HEK293 (cell line): Measurements from ENCODE around the gene TNFAIP1.

Experiments
- CTCF ChIA-PET: fragments of 350-600 bp; formaldehyde crosslinking; extraction: SDS; loops from one replicate; lab custom pipeline; 2021; ENCODE audit warnings: antibody characterized with exemption; lab: Yijun Ruan, JAX
- POLR2A ChIA-PET: fragments of 300-600 bp; formaldehyde crosslinking; extraction: SDS; loops from one replicate; lab custom pipeline; 2020; ENCODE audit warnings: antibody characterized with exemption, inconsistent platforms; lab: Yijun Ruan, JAX
- H3K27ac ChIP-seq: fragments of 200-500 bp; sonication (Bioruptor generic); 2 replicates; pipeline ENCODE4 v1.5.1; 2014; ENCODE audit warnings: low read depth, low read length, control low read depth, inconsistent platforms; ENCODE audit errors: extremely low read depth
- H3K36me3 ChIP-seq, 2 experiments: fragments of 200-500 bp in 1 of 2; sonication (Bioruptor generic) in 1 of 2; 1 replicate in 1 of 2; 2 replicates in 1 of 2; pipeline ENCODE4 v1.5.1; 2014 to 2017; ENCODE audit warnings: inconsistent platforms in 2 of 2, low read length in 2 of 2; ENCODE audit not compliant: control insufficient read depth in 2 of 2, insufficient read depth in 1 of 2
- H3K4me1 ChIP-seq: fragments of 200-500 bp; sonication (Bioruptor generic); 2 replicates; pipeline ENCODE4 v1.5.1; 2014; ENCODE audit warnings: mild to moderate bottlenecking, low read length, inconsistent platforms; ENCODE audit not compliant: control insufficient read depth, insufficient read depth
- H3K4me3 ChIP-seq: 2 replicates; pipeline ENCODE4 v1.5.1; 2011; ENCODE audit warnings: low read depth, mild to moderate bottlenecking, control low read depth, low read length, moderate library complexity
- H3K9me3 ChIP-seq: fragments of 200-500 bp; sonication (Bioruptor generic); 2 replicates; pipeline ENCODE4 v1.5.1; 2014; ENCODE audit warnings: low read depth, low read length, inconsistent platforms; ENCODE audit not compliant: control insufficient read depth, insufficient read depth
- HOXC10 ChIP-seq: sonication (generic); formaldehyde crosslinking; IDR thresholded peaks from 2 replicates; pipeline ENCODE4 v1.8.1; 2023; ENCODE audit warnings: mild to moderate bottlenecking, missing genetic modification reagents
- SCRT2 ChIP-seq: fragments of 450-650 bp; formaldehyde crosslinking; IDR thresholded peaks from 2 replicates; pipeline ENCODE4 v1.5.1; 2016; ENCODE audit warnings: missing biosample characterization, missing genetic modification characterization
- SP7 ChIP-seq: fragments of 450-650 bp; formaldehyde crosslinking; IDR thresholded peaks from 2 replicates; pipeline ENCODE4 v1.5.1; 2016; ENCODE audit warnings: missing biosample characterization, missing genetic modification characterization
- TRIM28 ChIP-seq: IDR thresholded peaks from 2 replicates; pipeline ENCODE4 v1.6.1; 2011; ENCODE audit warnings: low read length, control low read depth, borderline replicate concordance
- ZIC2 ChIP-seq: fragments of 450-650 bp; formaldehyde crosslinking; IDR thresholded peaks from 2 replicates; pipeline ENCODE4 v1.5.1; 2016; ENCODE audit warnings: missing biosample characterization, missing genetic modification characterization
- ZNF10 ChIP-seq: fragments of 450-650 bp; formaldehyde crosslinking; IDR thresholded peaks from 2 replicates; pipeline ENCODE4 v1.5.1; 2017; ENCODE audit warnings: missing biosample characterization, missing genetic modification characterization
- ZNF121 ChIP-seq: fragments of 450-650 bp; formaldehyde crosslinking; IDR thresholded peaks from 2 replicates; pipeline ENCODE4 v1.5.1; 2016; ENCODE audit warnings: missing biosample characterization, missing genetic modification characterization
- ZNF214 ChIP-seq: fragments of 450-650 bp; formaldehyde crosslinking; IDR thresholded peaks from 2 replicates; pipeline ENCODE4 v1.5.1; 2017; ENCODE audit warnings: missing biosample characterization, mild to moderate bottlenecking, missing genetic modification characterization, borderline replicate concordance
- ZNF292 ChIP-seq: fragments of 450-650 bp; formaldehyde crosslinking; IDR thresholded peaks from 2 replicates; pipeline ENCODE4 v1.5.1; 2016; ENCODE audit warnings: low read depth, missing biosample characterization, missing genetic modification characterization, borderline replicate concordance
- ZNF391 ChIP-seq: fragments of 450-650 bp; formaldehyde crosslinking; IDR thresholded peaks from 2 replicates; pipeline ENCODE4 v1.5.1; 2016; ENCODE audit warnings: low read depth, missing biosample characterization, missing genetic modification characterization, borderline replicate concordance
- ZNF394 ChIP-seq: fragments of 450-650 bp; formaldehyde crosslinking; IDR thresholded peaks from 2 replicates; pipeline ENCODE4 v1.5.1; 2016; ENCODE audit warnings: missing biosample characterization, missing genetic modification characterization, mild to moderate bottlenecking, moderate library complexity, borderline replicate concordance
- ZNF530 ChIP-seq: fragments of 450-650 bp; formaldehyde crosslinking; IDR thresholded peaks from 2 replicates; pipeline ENCODE4 v1.5.1; 2016; ENCODE audit warnings: low read depth, missing biosample characterization, missing genetic modification characterization
- ZNF544 ChIP-seq: fragments of 450-650 bp; formaldehyde crosslinking; IDR thresholded peaks from 2 replicates; pipeline ENCODE4 v1.5.0; 2017; ENCODE audit warnings: missing biosample characterization, missing genetic modification characterization
- ZNF677 ChIP-seq: fragments of 450-650 bp; IDR thresholded peaks from 2 replicates; pipeline ENCODE4 v1.5.0; 2018; ENCODE audit warnings: missing biosample characterization, mild to moderate bottlenecking, missing genetic modification characterization, moderate library complexity
- ZNF843 ChIP-seq: fragments of 450-650 bp; formaldehyde crosslinking; IDR thresholded peaks from 2 replicates; pipeline ENCODE4 v1.5.1; 2016; ENCODE audit warnings: missing biosample characterization, missing genetic modification characterization
- TF ChIP-seq, protein P1 (sequence below): fragments of 450-650 bp; formaldehyde crosslinking; IDR thresholded peaks from 2 replicates; pipeline ENCODE4 v1.5.1; 2016; ENCODE audit warnings: missing biosample characterization, missing genetic modification characterization
- TF ChIP-seq, protein P2 (sequence below): fragments of 450-650 bp; formaldehyde crosslinking; IDR thresholded peaks from 2 replicates; pipeline ENCODE4; 2016; ENCODE audit warnings: missing biosample characterization, missing genetic modification characterization
- TF ChIP-seq, protein P3 (sequence below): fragments of 450-650 bp; formaldehyde crosslinking; IDR thresholded peaks from 2 replicates; pipeline ENCODE4 v1.5.1; 2017; ENCODE audit warnings: missing biosample characterization, missing genetic modification characterization
- TF ChIP-seq, protein P4 (sequence below): fragments of 450-650 bp; formaldehyde crosslinking; IDR thresholded peaks from 2 replicates; pipeline ENCODE4 v1.5.1; 2016; ENCODE audit warnings: missing biosample characterization, missing genetic modification characterization, borderline replicate concordance
- TF ChIP-seq, protein P5 (sequence below): fragments of 450-650 bp; formaldehyde crosslinking; IDR thresholded peaks from 2 replicates; pipeline ENCODE4 v1.5.1; 2016; ENCODE audit warnings: missing biosample characterization, missing genetic modification characterization
- TF ChIP-seq, protein P6 (sequence below): fragments of 450-650 bp; formaldehyde crosslinking; IDR thresholded peaks from 2 replicates; pipeline ENCODE4 v1.5.1; 2016; ENCODE audit warnings: missing biosample characterization, missing genetic modification characterization

TNFAIP1 gene

DNA sequence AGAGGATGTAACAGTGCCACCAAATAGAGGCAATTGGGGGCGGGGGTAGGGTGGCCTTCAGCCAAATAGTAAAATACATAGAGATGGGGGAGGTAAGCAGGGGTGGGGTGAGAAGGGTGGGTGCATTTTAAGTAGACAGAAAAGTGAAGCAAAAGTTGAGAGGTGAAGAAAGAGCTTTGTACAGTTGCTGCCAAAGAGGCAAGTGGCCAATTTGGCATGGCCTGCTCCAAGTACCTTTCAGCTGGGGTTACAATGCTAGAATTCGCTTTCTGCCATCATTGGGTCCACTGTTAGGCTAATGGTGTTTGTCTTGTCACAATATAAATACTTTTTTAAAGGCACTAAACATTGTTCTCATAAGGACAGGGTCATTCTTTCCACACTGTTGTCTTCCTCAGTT, 21.7 kb upstream of the TNFAIP1 start (continued):
- TF ChIP-seq, protein P1, sequence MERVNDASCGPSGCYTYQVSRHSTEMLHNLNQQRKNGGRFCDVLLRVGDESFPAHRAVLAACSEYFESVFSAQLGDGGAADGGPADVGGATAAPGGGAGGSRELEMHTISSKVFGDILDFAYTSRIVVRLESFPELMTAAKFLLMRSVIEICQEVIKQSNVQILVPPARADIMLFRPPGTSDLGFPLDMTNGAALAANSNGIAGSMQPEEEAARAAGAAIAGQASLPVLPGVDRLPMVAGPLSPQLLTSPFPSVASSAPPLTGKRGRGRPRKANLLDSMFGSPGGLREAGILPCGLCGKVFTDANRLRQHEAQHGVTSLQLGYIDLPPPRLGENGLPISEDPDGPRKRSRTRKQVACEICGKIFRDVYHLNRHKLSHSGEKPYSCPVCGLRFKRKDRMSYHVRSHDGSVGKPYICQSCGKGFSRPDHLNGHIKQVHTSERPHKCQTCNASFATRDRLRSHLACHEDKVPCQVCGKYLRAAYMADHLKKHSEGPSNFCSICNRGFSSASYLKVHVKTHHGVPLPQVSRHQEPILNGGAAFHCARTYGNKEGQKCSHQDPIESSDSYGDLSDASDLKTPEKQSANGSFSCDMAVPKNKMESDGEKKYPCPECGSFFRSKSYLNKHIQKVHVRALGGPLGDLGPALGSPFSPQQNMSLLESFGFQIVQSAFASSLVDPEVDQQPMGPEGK (tag by site-specific recombination): no peak
- TF ChIP-seq ZNF677 (tag by site-specific recombination) (no peak), HOXC10 (no peak), ZNF10 (no peak), TRIM28 (no peak)
- TF ChIP-seq, protein P2, sequence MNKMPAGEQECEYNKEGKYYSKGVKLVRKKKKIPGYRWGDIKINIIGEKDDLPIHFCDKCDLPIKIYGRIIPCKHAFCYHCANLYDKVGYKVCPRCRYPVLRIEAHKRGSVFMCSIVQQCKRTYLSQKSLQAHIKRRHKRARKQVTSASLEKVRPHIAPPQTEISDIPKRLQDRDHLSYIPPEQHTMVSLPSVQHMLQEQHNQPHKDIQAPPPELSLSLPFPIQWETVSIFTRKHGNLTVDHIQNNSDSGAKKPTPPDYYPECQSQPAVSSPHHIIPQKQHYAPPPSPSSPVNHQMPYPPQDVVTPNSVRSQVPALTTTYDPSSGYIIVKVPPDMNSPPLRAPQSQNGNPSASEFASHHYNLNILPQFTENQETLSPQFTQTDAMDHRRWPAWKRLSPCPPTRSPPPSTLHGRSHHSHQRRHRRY (tag by site-specific recombination): no peak
- TF ChIP-seq, protein P3, sequence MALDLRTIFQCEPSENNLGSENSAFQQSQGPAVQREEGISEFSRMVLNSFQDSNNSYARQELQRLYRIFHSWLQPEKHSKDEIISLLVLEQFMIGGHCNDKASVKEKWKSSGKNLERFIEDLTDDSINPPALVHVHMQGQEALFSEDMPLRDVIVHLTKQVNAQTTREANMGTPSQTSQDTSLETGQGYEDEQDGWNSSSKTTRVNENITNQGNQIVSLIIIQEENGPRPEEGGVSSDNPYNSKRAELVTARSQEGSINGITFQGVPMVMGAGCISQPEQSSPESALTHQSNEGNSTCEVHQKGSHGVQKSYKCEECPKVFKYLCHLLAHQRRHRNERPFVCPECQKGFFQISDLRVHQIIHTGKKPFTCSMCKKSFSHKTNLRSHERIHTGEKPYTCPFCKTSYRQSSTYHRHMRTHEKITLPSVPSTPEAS: no peak

DNA sequence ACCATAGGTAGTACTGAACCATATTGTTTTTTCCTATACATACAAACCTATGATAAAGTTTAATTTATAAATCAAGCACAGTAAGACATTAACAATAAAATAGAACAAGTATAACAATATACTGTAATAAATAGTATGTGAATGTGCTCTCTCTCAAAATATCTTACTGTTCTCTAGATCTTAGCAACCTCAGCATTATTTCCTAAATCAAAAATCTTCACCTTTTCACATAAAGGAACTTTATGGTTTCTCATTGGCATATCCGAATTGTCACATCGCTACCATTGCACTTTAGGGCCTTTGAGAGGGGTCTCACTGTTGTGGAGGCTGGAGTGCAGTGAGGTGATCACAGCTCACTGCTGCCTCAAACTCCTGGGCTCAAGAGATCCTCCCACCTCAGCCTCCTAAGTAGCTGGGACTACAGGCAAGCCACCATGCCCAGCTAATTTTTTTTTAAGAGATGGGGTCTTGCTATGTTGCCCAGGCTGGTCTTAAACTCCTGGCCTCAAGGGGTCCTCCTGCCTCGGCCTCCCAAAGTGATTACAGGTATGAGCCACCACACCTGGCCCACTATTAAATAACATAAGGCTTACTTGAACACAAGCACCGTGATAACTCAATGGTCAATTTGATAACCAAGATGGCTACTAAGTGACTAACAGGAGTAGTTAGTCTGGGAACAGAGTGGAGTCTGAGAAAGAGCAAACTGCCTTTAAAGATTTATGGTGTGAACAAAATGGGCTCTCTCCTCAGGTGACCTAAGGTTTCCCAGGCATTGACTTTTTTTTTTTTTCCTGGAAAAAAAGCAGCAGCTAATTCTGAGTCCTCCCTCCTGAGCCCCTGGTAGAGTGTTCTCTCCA, 19.5 kb upstream of the TNFAIP1 start:
- Histone ChIP-seq H3K27ac (no peak overlapping the region), H3K9me3 (no peaks in the 10 kb centered on the region), H3K4me1 (peaks cover 7% of the 10 kb centered on the region), H3K36me3 (peaks cover 0 to 7% of the 10 kb centered on the region in 2 experiments; a peak in 1 of 3 replicates), H3K4me3 (no peak overlapping the region)
- TF ChIP-seq ZNF121 (tag by site-specific recombination) (peak; percentile 90), SCRT2 (tag by site-specific recombination) (no peak)
- POLR2A ChIA-PET: no interaction called here
- CTCF ChIA-PET: interaction anchor here (0.7 kb wide), 1 partner anchor 66 kb away, joined by 3 read pairs; no protein-coding TSS in a partner anchor

DNA sequence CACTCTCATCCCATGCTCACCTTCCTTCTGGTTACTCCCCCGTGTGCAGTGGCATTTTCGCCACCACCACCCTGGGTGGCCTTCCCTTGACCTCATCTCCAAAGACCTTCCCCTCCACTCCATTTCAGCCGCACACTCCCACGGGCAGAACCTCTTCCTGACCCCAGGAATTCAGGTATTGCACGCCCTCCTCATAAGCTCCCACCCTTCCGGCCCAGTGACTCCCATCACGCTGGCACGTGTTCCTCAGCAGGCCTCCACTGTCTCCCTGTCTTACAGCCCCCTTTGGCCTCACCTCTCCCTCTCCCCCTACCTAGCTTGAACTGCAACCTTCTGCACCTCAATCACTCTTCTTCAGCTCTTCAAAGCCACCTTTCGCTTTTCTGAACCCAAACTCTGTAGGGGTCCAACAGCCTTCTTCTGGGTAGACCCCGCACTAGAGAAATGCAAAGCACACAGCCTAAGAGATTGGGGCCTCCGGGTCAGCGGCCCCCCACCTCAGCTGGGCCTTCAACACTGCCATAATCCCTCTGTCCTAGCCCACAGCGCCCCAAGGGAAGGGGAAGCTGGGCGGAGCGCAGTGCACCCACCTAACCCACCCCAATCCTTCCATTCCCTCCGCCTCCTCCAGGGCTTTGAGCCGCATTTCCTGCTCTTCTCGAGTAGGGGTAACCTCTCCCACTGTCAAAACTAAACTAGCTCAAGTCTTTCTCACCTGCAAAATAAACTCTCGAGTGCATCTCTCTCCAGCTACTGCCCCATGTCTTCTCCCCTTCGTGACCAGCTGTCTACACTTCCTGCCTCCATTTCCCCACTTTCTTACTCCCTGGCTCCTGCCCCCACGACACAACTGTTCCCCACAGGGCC, 18.2 kb upstream of the TNFAIP1 start:
- H3K4me1 ChIP-seq: peaks cover 11% of the 10 kb centered on the region
- no peak overlapping the region for H3K4me3 ChIP-seq
- POLR2A ChIA-PET: interaction anchor here (1.0 to 6.2 kb wide), 2 partner anchors 18 to 68 kb away, joined by 3 to 40 read pairs; partner anchors contain the start of genes IFT20 and TNFAIP1
- H3K36me3 ChIP-seq: peaks cover 3 to 12% of the 10 kb centered on the region in 2 experiments; a peak in 2 of 3 replicates
- no peaks in the 10 kb centered on the region for H3K9me3 ChIP-seq
- no peak overlapping the region for H3K27ac ChIP-seq
- TF ChIP-seq, protein P4, sequence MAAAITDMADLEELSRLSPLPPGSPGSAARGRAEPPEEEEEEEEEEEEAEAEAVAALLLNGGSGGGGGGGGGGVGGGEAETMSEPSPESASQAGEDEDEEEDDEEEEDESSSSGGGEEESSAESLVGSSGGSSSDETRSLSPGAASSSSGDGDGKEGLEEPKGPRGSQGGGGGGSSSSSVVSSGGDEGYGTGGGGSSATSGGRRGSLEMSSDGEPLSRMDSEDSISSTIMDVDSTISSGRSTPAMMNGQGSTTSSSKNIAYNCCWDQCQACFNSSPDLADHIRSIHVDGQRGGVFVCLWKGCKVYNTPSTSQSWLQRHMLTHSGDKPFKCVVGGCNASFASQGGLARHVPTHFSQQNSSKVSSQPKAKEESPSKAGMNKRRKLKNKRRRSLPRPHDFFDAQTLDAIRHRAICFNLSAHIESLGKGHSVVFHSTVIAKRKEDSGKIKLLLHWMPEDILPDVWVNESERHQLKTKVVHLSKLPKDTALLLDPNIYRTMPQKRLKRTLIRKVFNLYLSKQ: no peak
- TF ChIP-seq ZNF391: no peak
- no peak for TF ChIP-seq ZNF292 (tag by site-specific recombination)
- TF ChIP-seq ZNF214 (tag by site-specific recombination): no peak
- no peak for TF ChIP-seq ZNF530 (tag by site-specific recombination)
- no peak for TF ChIP-seq ZNF843 (tag by site-specific recombination)
- TF ChIP-seq ZNF394 (tag by site-specific recombination): no peak
- TF ChIP-seq, protein P5, sequence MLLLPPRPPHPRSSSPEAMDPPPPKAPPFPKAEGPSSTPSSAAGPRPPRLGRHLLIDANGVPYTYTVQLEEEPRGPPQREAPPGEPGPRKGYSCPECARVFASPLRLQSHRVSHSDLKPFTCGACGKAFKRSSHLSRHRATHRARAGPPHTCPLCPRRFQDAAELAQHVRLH: no peak
- TF ChIP-seq, protein P6, sequence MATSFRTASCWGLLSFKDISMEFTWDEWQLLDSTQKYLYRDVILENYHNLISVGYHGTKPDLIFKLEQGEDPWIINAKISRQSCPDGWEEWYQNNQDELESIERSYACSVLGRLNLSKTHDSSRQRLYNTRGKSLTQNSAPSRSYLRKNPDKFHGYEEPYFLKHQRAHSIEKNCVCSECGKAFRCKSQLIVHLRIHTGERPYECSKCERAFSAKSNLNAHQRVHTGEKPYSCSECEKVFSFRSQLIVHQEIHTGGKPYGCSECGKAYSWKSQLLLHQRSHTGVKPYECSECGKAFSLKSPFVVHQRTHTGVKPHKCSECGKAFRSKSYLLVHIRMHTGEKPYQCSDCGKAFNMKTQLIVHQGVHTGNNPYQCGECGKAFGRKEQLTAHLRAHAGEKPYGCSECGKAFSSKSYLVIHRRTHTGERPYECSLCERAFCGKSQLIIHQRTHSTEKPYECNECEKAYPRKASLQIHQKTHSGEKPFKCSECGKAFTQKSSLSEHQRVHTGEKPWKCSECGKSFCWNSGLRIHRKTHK (tag by site-specific recombination): no peak
- TF ChIP-seq SP7 (tag by site-specific recombination): no peak
- TF ChIP-seq ZNF544 (tag by site-specific recombination): no peak
- no peak for TF ChIP-seq ZIC2
- TF ChIP-seq, all 188 proteins: peak for 0
- CTCF ChIA-PET: interaction anchor here (0.6 to 1.8 kb wide), 2 partner anchors 66 to 166 kb away, joined by 3 to 9 read pairs; no protein-coding TSS in a partner anchor
